Transverse colon (tissue), 4 donors: Measurements from ENCODE around the gene OSCP1.

Experiments
- CTCF ChIP-seq, 5 experiments: fragments of 200-600 bp in 3 of 5; fragments of 450-650 bp in 2 of 5; sonication (generic) in 3 of 5; IDR thresholded peaks; 1 replicate in 2 of 5; 2 replicates in 3 of 5; pipeline ENCODE4 v1.5.1; 2016 to 2017; ENCODE audit warnings: antibody characterized with exemption in 5 of 5, inconsistent platforms in 3 of 5, mild to moderate bottlenecking in 2 of 5, moderate library complexity in 1 of 5
- POLR2AphosphoS5 ChIP-seq, 3 donors: sonication (generic); formaldehyde crosslinking; IDR thresholded peaks; one replicate each; pipeline ENCODE4 v1.6.1; 2016; ENCODE audit warnings: antibody characterized with exemption in 3 of 3

GRCh38 chr1:36475341-36475740, 25.1 kb upstream of the OSCP1 start:
- no peak for TF ChIP-seq CTCF (IDR thresholded peaks at IDR 0.05)
- TF ChIP-seq POLR2AphosphoS5 (IDR thresholded peaks at IDR 0.05) = no peak
